Measurements from ENCODE around the gene ZSCAN12. TPM values are rescaled to one million over a fixed set of nuclear protein-coding genes. Genes with fewer than 3 reads are reported as not detected.

Gene ZSCAN12
- total RNA-seq, 1 donor from 2014 or later, result 16.7 TPM

DNA sequence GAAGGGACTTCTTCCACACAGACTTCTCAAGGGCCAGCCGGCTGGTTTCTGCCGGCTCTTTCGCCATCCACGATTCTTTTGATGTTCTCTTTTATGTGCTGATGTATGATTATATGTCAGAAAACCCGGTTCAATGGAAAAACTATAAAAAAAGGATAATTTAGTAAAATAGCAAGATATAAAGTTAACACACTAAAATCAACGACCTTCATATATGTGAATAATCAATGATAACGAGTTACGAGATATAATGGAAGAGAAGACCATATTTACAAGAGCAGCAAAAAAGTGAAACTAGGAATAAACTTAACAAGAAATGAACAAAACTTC, 540 bp upstream of the ZSCAN12 start:
- H3K4me1 Mint-ChIP-seq (ENCODE audit: low read depth, unreplicated experiment), result peaks cover 26% of the 10 kb centered on the region
- peak overlapping the region; percentile 96 for H3K27ac Mint-ChIP-seq (ENCODE audit: unreplicated experiment)
- H3K27me3 Mint-ChIP-seq (ENCODE audit: unreplicated experiment), result peaks cover 8% of the 10 kb centered on the region
- peaks cover 2% of the 10 kb centered on the region for H3K9me3 Mint-ChIP-seq (ENCODE audit: unreplicated experiment)
- no peaks in the 10 kb centered on the region for H3K36me3 Mint-ChIP-seq (ENCODE audit: unreplicated experiment)
- TF ChIP-seq, protein P1, sequence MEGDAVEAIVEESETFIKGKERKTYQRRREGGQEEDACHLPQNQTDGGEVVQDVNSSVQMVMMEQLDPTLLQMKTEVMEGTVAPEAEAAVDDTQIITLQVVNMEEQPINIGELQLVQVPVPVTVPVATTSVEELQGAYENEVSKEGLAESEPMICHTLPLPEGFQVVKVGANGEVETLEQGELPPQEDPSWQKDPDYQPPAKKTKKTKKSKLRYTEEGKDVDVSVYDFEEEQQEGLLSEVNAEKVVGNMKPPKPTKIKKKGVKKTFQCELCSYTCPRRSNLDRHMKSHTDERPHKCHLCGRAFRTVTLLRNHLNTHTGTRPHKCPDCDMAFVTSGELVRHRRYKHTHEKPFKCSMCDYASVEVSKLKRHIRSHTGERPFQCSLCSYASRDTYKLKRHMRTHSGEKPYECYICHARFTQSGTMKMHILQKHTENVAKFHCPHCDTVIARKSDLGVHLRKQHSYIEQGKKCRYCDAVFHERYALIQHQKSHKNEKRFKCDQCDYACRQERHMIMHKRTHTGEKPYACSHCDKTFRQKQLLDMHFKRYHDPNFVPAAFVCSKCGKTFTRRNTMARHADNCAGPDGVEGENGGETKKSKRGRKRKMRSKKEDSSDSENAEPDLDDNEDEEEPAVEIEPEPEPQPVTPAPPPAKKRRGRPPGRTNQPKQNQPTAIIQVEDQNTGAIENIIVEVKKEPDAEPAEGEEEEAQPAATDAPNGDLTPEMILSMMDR (IDR thresholded peaks at IDR 0.05; ENCODE audit: partially characterized antibody, unreplicated experiment), result no peak
- H3K4me3 Mint-ChIP-seq (ENCODE audit: unreplicated experiment), result peak overlapping the region; percentile 94
- no peak for DNase-seq

DNA sequence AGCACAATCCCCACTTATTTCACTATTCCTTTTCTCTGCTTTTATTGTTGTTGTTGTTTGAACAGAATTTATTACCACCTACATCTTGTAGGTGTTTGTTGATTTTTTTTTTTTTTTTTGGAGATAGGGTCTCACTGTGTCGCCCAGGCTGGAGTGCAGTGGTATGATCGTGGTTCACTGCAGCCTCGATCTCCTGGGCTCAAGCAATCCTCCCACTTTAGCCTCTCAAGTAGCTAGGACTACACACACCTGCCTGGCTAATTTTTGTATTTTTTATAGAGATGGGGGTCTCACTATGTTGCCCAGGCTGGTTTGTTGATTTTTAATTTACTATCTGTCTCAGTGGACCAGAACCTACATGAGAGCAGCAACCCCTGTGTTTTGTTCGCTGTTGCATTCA, 3.6 kb downstream of the ZSCAN12 start:
- Mint-ChIP-seq H3K4me1 (ENCODE audit: low read depth, unreplicated experiment) (peaks cover 28% of the 10 kb centered on the region), H3K36me3 (ENCODE audit: unreplicated experiment) (no peaks in the 10 kb centered on the region), H3K27me3 (ENCODE audit: unreplicated experiment) (peaks cover 5% of the 10 kb centered on the region), H3K9me3 (ENCODE audit: unreplicated experiment) (peaks cover 2% of the 10 kb centered on the region), H3K27ac (ENCODE audit: unreplicated experiment) (no peak overlapping the region), H3K4me3 (ENCODE audit: unreplicated experiment) (peak overlapping the region; percentile 16)
- no peak for DNase-seq
- TF ChIP-seq, protein P1 (IDR thresholded peaks at IDR 0.05; ENCODE audit: partially characterized antibody, unreplicated experiment), result no peak

DNA sequence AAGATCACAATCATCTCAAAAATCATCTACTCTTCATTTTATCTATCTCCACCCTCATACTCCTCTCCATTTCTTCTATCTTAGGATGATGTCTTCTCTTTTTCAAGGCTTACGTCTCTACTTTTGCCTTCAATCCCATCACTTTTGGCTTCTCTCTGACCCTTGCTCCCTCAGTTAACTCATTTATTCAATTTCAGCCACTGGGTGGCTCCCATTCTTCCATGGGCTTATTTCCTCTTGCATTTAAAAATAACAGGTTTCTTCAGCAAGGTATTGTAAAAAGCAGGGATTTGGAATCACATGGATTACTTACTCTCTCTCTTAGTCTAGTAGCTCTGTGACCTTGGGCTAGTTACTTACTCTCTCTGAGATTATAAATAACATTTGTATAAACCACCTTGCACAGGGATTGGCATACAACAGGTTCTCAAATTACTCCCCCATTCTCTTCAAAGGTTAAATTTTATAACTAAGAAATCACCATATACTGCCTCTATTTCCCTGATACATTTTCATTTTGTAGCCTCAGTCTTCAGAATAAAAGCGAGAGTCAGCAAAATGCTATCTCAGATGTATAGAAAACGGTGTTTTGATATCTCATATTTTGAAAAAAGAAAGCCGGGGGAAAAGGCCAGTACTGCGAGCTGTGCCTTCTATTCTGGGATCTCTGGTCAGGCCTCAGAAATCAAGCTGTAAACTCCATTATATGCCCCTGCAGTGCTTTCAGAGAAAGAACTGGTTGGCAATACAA, 5.5 kb downstream of the ZSCAN12 start:
- no peak for DNase-seq
- Mint-ChIP-seq H3K36me3 (ENCODE audit: unreplicated experiment) (no peaks in the 10 kb centered on the region), H3K27me3 (ENCODE audit: unreplicated experiment) (peaks cover 3% of the 10 kb centered on the region)

DNA sequence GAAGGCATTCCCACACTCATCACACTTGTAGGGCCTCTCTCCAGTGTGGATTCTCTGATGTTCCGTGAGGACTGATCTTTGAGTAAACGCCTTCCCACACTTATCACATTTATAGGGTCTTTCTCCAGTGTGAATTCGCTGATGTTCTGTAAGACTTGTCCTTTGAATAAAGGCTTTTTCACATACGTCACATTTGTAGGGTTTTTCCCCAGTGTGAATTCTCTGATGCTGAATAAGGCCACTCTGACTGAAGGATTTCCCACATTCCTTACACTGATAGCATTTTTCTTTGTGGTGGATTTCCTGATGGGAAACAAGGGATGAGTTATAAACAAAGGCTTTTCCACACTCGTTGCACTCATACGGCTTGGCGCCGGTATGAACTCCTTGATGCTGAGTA, 8.9 kb downstream of the ZSCAN12 start:
- no peak for DNase-seq
- H3K27me3 Mint-ChIP-seq (ENCODE audit: unreplicated experiment), result no peaks in the 10 kb centered on the region
- no peaks in the 10 kb centered on the region for H3K9me3 Mint-ChIP-seq (ENCODE audit: unreplicated experiment)
- H3K4me1 Mint-ChIP-seq (ENCODE audit: low read depth, unreplicated experiment), result peaks cover 9% of the 10 kb centered on the region
- no peak overlapping the region for H3K27ac Mint-ChIP-seq (ENCODE audit: unreplicated experiment)
- TF ChIP-seq, protein P1 (IDR thresholded peaks at IDR 0.05; ENCODE audit: partially characterized antibody, unreplicated experiment), result no peak
- H3K36me3 Mint-ChIP-seq (ENCODE audit: unreplicated experiment), result no peaks in the 10 kb centered on the region
- H3K4me3 Mint-ChIP-seq (ENCODE audit: unreplicated experiment), result no peak overlapping the region

More for the DNA sequence above, 5.5 kb downstream of the ZSCAN12 start:
- no peak overlapping the region for H3K27ac Mint-ChIP-seq (ENCODE audit: unreplicated experiment)
- TF ChIP-seq, protein P1 (IDR thresholded peaks at IDR 0.05; ENCODE audit: partially characterized antibody, unreplicated experiment), result peak; percentile 24
- peaks cover 2% of the 10 kb centered on the region for H3K9me3 Mint-ChIP-seq (ENCODE audit: unreplicated experiment)
- peaks cover 25% of the 10 kb centered on the region for H3K4me1 Mint-ChIP-seq (ENCODE audit: low read depth, unreplicated experiment)
- H3K4me3 Mint-ChIP-seq (ENCODE audit: unreplicated experiment), result peak overlapping the region; percentile 2

DNA sequence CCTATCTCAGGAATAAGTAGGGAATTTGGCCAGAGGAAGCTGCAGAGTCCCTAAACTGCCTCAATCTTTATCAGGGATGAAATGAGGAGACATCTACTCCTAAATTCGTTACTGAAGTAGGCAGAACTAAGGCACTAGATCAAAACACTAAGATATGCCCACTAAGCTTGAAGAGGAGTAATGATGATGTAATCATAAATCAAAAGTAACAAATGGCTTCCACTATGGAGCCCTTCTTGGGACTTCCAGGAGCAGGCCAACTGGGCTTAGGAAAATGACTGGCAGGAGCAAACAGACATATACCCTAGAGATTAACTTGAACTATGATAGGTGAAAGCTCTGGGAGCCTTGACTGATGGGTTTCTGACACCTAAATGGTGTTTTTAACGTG, 15.4 kb downstream of the ZSCAN12 start:
- no peak for DNase-seq
- Mint-ChIP-seq H3K4me1 (ENCODE audit: low read depth, unreplicated experiment) (peaks cover 16% of the 10 kb centered on the region), H3K4me3 (ENCODE audit: unreplicated experiment) (no peak overlapping the region), H3K9me3 (ENCODE audit: unreplicated experiment) (peaks cover 2% of the 10 kb centered on the region), H3K27ac (ENCODE audit: unreplicated experiment) (no peak overlapping the region), H3K36me3 (ENCODE audit: unreplicated experiment) (peaks cover 5% of the 10 kb centered on the region), H3K27me3 (ENCODE audit: unreplicated experiment) (no peaks in the 10 kb centered on the region)
- TF ChIP-seq, protein P1 (IDR thresholded peaks at IDR 0.05; ENCODE audit: partially characterized antibody, unreplicated experiment), result no peak
